ENCODE data around the gene ATP2C2. TPM values are rescaled to one million over a fixed set of nuclear protein-coding genes. Genes with fewer than 3 reads are reported as not detected.

Gene ATP2C2
- total RNA-seq, 1 donor from 2014 or later: 6.8 TPM

DNA sequence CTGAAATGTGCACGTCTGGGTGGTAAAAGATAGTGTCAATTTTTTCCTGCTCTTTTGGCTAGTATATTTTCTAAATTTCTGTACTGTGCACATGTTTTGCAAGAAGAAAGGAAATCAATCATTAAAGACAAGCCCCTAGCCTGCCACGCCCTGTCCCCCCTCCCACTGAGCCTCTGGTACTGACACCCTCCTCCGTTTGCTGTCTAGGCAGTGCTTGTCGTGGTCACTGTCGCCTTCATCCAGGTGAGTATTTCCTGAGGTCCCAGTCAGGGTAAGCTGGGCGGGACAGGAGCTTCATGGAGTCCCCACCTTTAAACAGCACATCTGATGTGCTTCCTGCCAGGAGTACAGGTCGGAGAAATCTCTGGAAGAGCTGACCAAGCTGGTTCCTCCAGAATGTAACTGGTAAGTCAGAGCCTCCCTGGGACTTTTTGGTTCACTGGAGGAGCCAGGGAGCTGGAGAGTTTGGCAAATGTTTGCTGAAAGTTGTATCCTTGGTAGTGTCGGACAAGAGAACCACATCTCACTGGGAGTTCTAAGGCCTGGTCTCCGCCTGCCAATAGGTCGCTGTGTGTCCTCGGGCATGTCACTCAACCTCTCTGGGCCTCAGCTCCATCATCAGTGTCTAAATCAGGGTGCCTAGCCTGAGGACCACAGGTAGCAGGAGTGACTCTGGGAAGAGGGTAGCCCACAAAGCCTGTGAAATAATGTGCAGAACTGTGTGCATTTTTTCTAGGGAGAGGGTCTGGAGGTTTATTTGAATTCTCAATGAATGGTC is 42.2 kb downstream of the ATP2C2 start:
- Mint-ChIP-seq H3K4me3 (ENCODE audit: low read depth) (no peak overlapping the region), H3K9me3 (ENCODE audit: low read depth) (no peaks in the 10 kb centered on the region), H3K36me3 (ENCODE audit: insufficient read depth) (no peaks in the 10 kb centered on the region), H3K27me3 (peaks cover 7% of the 10 kb centered on the region), H3K4me1 (ENCODE audit: low read depth) (no peaks in the 10 kb centered on the region), H3K27ac (no peak overlapping the region)
- no peak for DNase-seq (ENCODE audit: low spot score, unreplicated experiment)
- no peak for TF ChIP-seq CTCF (IDR thresholded peaks at IDR 0.05; ENCODE audit: unreplicated experiment)

DNA sequence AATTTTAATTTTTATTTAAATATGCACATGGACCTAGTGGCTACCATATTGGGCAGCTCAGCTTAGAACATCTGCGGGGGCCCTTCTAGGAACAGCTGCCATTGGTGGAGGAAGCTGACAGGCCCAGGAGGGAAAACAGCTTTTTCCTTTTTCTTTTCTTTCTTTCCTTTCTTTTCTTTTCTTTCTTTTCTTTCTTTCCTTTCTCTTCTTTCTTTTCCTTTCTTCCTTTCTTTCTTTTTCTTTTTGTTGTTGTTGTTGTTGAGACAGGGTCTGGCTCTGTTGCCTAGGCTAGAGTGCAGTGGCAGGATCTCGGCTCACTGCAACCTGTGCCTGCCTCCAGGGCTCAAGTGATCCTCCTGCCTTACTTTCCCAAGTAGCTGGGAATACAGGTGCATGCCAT is 43.4 kb downstream of the ATP2C2 start:
- Mint-ChIP-seq H3K4me1 (ENCODE audit: low read depth) (no peaks in the 10 kb centered on the region), H3K27me3 (peaks cover 7% of the 10 kb centered on the region), H3K9me3 (ENCODE audit: low read depth) (no peaks in the 10 kb centered on the region), H3K36me3 (ENCODE audit: insufficient read depth) (no peaks in the 10 kb centered on the region), H3K4me3 (ENCODE audit: low read depth) (no peak overlapping the region), H3K27ac (no peak overlapping the region)
- DNase-seq (ENCODE audit: low spot score, unreplicated experiment): no peak
- TF ChIP-seq CTCF (IDR thresholded peaks at IDR 0.05; ENCODE audit: unreplicated experiment): no peak

DNA sequence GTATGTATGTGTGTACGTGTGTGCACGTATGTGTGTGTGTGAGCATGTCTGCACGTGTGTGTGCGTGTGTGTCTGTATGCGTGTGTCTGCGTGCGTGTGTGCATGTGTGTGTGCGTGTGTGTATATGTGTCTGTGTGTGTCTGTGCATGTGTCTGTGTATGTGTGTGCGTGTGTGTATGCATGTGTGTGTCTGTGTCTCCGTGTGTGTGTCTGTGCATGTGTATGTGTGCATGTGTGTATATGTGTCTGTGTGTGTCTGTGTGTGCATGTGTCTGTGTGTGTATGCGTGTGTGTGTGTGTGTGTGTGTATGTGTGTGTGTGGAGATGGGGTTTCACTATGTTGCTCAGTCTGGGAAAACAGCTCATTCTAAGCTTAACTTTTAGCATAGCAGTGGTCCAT is 43.9 kb downstream of the ATP2C2 start:
- TF ChIP-seq CTCF (IDR thresholded peaks at IDR 0.05; ENCODE audit: unreplicated experiment): no peak
- Mint-ChIP-seq H3K4me1 (ENCODE audit: low read depth) (no peaks in the 10 kb centered on the region), H3K36me3 (ENCODE audit: insufficient read depth) (no peaks in the 10 kb centered on the region), H3K4me3 (ENCODE audit: low read depth) (no peak overlapping the region), H3K9me3 (ENCODE audit: low read depth) (no peaks in the 10 kb centered on the region), H3K27ac (no peak overlapping the region), H3K27me3 (peaks cover 7% of the 10 kb centered on the region)
- no peak for DNase-seq (ENCODE audit: low spot score, unreplicated experiment)

- no peak for TF ChIP-seq CTCF (IDR thresholded peaks at IDR 0.05; ENCODE audit: unreplicated experiment)
- H3K27me3 Mint-ChIP-seq: peaks cover 2% of the 10 kb centered on the region
- H3K4me3 Mint-ChIP-seq (ENCODE audit: low read depth): no peak overlapping the region
- H3K9me3 Mint-ChIP-seq (ENCODE audit: low read depth): no peaks in the 10 kb centered on the region
- H3K27ac Mint-ChIP-seq: no peak overlapping the region
- no peaks in the 10 kb centered on the region for H3K36me3 Mint-ChIP-seq (ENCODE audit: insufficient read depth)
- no peak for DNase-seq (ENCODE audit: low spot score, unreplicated experiment)
- H3K4me1 Mint-ChIP-seq (ENCODE audit: low read depth): peaks cover 10% of the 10 kb centered on the region
These were observed 45.1 kb downstream of the ATP2C2 start for GRCh38 chr16:84413244-84414004.

DNA sequence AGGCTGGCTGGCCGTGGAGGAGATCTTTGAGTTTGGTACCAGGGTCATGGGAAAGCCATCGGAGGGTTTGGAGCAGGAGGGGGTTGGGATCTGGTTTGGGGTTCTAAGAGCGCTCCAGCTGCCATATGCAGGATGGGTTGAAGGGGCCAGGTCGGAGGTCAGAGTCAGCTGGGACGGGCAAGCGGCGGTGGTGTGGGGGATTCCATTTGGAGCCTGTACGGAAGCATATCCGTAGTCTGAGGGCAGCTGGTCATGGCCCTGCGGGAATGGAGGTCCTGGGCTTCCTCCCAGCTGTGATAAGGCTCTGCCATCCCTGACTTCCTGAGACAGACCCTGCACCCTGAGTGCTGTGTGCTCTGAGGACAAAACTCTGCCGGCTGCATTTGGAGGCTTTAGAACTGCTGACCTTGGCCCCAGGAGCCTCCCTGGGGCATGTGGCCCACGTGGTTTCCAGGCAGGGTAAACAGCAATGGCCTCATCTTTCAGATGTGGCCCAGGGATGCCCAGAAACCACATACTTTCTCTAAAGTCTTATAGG is 46.5 kb downstream of the ATP2C2 start:
- H3K9me3 Mint-ChIP-seq (ENCODE audit: low read depth): no peaks in the 10 kb centered on the region
- H3K4me3 Mint-ChIP-seq (ENCODE audit: low read depth): no peak overlapping the region
- H3K27me3 Mint-ChIP-seq: peaks cover 2% of the 10 kb centered on the region
- no peak for TF ChIP-seq CTCF (IDR thresholded peaks at IDR 0.05; ENCODE audit: unreplicated experiment)
- H3K4me1 Mint-ChIP-seq (ENCODE audit: low read depth): peaks cover 14% of the 10 kb centered on the region
- no peaks in the 10 kb centered on the region for H3K36me3 Mint-ChIP-seq (ENCODE audit: insufficient read depth)
- no peak for DNase-seq (ENCODE audit: low spot score, unreplicated experiment)
- H3K27ac Mint-ChIP-seq: no peak overlapping the region
